GM12874 (cell line): Measurements from ENCODE around the gene IRX3.

Experiments used
- TF ChIP-seq, protein P1 (sequence below): IDR thresholded peaks from 2 replicates; pipeline ENCODE4 v1.5.1; 2011; ENCODE audit warnings: low read depth, mild to moderate bottlenecking, control low read depth, low read length, moderate library complexity; ENCODE audit not compliant: insufficient read depth

Gene IRX3

DNA sequence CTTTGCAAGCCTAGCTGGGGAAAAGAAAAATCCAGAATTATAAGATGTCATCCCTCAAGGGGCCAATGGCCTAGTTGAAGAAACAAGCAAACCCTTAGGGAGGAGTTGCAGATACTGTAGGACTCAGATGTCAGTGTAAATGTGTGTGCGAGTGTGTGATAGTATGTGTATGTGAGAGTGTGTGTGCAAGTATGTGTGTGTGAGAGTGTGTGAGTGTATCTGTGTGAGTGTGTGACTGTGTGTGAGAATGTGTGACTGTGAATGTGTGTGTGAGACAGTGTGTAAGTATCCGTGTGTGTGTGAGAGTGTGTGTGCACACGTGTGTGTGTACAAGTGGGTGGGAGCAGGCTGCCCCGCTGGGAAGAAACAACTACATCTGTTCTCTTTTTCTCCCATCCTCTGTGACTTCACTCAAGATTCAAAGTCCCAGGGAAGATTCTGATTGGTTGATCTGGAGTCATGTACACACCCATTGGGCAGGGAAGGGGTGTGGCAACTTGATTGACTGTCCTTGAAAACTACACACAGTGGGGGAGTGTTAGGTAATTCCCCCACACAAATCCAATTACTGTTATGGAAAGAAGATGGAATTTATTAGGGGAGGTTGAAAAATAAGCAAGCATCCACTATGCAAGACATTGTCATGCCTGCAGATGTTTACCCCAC, 40.7 kb downstream of the IRX3 start:
- TF ChIP-seq, protein P1, sequence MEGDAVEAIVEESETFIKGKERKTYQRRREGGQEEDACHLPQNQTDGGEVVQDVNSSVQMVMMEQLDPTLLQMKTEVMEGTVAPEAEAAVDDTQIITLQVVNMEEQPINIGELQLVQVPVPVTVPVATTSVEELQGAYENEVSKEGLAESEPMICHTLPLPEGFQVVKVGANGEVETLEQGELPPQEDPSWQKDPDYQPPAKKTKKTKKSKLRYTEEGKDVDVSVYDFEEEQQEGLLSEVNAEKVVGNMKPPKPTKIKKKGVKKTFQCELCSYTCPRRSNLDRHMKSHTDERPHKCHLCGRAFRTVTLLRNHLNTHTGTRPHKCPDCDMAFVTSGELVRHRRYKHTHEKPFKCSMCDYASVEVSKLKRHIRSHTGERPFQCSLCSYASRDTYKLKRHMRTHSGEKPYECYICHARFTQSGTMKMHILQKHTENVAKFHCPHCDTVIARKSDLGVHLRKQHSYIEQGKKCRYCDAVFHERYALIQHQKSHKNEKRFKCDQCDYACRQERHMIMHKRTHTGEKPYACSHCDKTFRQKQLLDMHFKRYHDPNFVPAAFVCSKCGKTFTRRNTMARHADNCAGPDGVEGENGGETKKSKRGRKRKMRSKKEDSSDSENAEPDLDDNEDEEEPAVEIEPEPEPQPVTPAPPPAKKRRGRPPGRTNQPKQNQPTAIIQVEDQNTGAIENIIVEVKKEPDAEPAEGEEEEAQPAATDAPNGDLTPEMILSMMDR: no peak

DNA sequence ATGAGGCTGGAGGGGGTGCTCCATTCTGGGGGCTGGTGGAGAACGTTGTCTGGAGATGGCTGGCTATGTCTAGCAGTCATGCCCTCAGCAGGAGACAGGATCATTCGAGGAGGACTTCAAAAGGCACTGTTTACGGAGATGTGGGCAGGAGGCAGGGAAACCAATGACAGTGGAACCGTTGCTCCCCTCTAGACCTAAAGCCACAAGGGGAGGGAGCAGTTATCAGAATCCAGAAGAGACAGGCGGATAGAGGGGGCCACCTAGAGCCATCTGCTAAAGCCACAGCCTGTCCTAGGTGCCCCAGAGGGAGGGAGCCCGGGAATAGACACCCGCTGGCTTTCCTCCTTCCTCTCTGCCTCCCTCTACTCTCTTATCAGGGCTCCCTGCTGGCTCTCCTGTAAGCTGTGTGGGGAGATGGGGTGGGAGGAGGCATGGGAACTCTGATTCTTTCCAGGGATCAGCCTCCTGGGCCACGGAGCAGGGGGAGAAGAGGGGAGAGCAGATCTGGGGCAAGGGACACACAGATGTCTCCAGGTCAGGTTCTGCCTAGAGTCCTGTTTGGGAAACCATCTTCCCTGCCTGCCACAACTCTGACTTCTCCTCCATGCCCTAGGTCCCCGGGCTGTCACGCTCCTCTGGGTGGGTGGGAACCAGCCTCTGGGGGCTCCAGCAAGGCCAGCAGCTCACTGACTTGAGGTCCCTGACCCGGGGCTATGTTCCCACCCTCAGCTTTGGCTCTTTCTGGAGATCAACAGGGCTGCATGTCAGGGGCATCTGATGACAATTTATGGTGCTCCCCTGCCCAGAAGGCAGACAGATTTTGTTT, 42.3 kb downstream of the IRX3 start:
- TF ChIP-seq, protein P1: no peak

DNA sequence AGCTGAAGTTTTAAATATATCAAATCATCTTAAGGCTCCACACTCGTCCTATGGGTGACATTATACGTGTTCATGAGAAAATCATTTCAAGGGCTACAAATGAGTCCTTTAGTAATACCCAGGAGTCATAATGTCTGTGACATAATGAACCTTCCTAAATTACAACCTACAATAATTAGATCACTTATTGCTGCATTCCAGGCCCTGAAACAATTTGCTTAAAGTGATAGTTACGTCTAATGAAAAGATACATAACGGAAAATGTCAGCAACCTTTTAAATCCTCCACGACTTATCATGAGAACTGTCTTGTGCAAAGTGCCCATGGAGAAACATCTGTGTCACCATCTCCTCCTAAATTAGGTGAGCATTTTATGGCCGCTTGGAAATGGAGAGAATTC, 43.4 kb downstream of the IRX3 start:
- TF ChIP-seq, protein P1: no peak

DNA sequence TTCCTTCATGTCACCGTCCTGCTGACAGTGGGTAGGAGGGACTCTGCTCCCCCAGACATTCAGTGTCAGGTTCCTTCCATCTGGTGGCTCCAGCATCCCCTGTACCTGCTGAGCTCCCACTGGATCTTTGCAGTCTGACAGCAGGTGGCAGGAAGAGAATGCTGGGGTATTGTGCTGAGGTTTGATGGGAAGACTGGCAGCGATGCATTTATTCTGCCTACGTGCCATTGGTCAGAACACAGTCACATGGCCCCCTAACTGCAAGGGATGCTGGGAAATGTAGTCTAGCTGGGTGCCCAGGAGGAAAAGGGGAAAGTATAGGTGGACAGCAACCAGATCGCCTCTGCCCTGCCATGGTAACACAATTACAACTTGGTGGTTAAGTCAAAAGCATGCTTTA, 44.4 kb downstream of the IRX3 start:
- TF ChIP-seq, protein P1: no peak

DNA sequence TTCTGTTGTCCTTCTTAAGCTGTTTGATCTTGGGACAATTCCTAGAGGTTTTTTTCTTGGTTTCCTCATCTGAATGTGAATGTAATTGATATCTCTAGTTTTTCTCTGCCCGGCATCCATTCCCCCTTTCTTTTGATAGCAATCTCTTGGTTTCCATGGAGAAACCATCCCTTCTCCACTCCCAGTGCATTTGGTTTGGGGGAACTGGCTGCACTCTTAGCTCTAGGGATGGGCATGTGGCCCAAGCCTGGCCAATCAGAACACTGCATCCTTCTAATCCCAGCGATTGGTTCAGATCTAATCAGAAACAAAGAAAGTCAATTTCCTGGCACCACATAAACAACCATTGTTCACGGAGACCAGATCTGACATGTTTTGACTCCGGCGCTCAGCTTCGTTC, 45.1 kb downstream of the IRX3 start:
- TF ChIP-seq, protein P1: no peak

DNA sequence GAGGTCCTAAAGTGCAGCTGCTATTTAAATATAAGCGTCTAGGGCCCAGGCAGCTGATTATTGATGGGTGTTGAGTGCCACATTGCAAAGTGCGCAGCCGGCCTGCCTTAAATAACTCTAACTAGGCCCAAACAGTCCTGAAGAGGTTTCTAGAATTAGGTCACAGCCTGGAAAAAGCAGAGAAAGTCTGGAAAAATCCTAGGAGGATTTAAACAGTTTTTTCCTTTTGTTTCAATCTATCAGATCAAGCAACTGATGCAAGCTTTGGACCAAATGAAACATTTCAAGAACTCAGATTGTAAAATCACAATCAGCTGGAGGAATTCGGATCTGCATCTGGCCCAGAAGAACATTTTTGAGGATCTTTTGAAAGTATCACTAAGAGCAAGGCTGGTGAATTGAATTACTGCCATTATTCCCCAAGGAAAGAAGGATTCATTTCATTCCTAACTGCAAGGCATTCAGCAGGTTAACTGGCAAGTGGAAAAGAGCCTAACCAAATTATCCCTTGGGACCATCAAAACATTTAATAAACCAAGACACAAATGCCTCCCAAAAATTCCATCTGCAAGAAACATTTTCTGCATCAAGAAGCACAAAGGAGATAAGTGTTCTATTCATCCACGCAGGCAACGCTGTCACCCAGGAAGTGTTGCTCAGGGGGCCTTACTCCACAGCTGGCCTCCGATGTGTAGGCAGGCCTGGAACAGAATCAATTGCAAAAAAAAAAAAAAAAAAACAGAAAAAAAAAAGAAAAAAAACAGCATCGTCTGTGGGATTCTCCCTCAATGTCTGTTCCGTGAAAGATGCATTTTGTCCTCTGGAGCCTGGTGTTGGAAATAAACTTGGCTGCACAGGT, 46.1 kb downstream of the IRX3 start:
- TF ChIP-seq, protein P1: no peak

DNA sequence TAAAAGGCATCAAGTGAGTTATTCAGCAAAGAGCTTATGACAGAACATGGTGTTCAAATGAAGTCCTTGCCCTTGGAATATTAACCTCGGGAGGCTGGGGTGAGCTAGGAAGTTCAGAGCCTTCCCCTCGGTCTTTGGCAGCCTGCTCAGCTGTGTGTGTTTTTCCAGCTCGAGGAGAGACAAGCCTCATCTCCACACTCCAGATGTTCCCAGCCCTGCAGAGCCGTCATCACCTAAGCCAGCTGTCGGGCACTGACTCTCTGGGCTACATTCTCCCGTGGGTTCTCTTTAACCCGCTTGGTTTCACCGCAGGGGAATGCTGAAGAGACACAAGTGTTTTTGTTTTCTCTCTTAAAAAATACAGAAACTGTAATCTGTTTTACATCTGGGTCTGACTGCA, 47.1 kb downstream of the IRX3 start:
- TF ChIP-seq, protein P1: no peak
